CMK (cell line): Measurements from ENCODE around the gene SOS2.

Experiments used
- DNase-seq: peaks from one replicate; pipeline ENCODE4 v3.0.0-alpha.2; 2010; ENCODE audit warnings: low read depth

Gene SOS2

DNA sequence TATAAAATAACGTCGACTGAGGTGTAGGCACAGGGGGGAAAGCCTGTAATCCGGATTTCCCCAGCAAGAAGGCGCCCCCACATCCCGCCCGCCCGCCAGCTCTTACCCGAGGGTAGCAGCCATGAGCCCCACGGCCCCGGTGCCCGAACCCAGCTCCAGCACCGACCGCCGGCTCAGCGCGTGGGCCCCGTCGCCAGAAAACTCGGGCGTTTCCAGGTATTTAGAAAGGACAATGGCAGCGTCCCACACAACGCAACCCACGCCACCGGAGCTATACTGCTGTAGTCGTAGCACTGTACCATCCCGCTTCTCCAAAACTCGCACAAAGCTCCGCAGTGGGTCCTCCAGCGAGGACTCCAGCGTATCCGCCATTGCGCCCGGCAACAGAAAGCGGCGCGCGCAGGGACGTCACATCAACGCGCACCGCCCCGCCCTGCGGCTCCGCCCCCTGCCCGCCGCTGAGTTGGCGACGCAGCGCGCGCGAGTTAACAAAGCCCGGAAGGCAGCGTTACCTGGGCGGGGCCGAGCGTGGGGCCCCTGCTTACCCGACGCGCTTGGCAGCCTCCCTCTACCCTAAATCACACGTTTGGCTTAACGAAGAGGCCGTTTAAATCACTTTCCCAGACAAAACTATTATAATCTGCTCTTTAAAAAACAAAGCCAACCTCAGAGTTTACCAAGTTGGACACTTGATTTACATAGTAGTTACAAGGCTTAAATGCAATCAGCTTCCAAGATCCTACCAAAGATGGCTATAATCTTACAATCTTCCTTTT, 115.0 kb downstream of the SOS2 start, which contains the start of gene VCPKMT:
Gene VCPKMT (minus strand): TSS at position 392 of the 776 bp plus-strand sequence. CDS start 20 bp downstream, at position 372.
- peak; percentile 60 for DNase-seq

DNA sequence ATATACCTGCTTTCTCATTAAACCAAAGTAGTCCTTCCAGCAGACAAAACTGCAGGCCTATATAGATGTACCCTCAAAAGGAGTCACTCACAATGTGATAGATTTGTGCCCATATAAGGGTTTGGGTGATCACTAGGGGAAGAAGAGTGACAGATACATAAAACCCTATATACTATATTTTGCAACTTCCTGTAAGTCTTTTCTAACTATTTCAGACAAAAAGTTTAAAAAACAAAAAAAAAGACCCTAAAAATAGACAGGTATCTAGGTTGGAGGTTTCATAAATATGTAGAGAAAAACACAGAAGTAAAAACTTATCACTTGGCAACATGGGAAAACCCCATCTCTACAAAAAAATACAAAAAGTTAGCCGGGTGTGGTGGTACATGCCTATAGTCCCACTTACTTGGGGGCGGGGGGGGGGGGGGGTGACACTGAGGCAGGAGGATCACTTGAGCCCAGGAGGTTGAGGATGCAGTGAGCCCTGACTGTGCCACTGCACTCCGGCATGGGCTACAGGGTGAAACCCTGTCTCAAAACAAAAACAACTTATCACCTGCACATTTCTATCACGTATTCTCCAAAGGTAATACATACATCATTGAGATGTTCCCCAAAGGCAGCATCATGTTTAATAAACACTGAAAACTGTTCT, 117.9 kb downstream of the SOS2 start:
- DNase-seq, result no peak

DNA sequence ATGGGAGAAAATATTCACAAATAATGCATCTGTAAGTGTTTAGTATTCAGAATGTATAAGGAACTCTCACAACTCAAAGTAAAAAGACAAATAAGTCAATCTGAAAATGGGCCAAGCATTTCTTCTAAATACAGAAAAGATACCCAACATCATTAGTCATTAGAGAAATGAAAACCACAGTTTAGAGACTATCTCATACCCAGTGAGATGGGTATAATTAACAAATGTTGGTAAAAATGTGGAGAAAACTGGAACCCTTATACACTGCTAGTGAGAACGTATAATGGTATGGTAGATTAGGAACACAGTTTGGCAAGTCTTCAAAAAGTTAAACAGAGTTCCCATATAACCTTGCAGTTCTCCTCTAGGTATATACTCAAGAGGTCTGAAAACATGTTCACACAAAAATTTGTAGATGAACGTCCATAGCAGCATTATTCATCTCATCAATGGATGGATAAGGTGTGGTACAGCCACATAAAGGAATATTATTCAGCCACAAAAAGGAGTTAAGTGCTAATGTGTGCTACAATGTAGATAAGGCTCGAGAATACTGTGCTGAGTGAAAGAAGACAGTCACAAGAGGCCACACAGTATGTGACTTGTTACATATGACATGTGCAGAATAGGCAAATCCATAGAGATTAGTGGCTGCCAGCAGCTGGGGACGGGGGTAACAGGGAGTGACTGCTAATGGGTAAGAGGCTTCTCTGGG, 120.9 kb downstream of the SOS2 start:
- no peak for DNase-seq

DNA sequence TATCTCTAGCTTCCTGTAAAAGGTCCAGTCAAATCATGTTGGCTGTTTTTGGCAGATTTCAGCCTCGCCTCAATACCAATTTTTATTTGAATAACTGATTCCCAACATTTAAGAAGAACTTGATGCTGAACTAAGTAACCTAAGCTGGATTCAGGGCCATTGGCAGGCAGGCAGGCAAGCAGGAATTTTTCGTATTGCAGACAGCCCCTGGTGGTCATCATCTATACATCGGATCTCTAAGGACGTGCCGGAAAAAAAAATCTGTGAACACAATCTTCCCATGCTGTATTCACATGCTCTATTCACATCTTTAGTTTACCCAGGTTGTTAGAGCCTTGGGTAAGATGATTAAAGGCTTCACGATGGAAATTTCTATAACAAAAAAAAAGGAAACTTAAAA, 122.0 kb downstream of the SOS2 start:
- no peak for DNase-seq

DNA sequence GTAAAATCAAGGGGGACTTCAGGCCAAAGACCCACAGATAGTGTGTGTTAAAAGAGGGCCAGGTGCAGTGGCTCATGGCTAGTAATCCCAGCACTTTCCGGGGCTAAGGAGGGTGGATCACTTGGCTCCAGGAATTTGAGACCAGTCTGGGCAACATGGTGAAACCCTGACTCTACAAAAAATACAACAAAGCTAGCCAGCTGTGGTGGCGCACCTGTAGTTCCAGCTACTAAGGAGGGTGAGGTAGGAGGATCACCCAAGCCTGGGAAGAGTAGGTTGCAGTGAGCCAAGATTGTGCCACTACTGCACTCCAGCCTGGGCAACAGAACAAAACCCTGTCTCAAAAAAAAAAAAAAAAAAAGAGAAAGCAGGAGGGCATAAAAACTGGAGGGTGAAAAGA, 123.5 kb downstream of the SOS2 start:
- no peak for DNase-seq

DNA sequence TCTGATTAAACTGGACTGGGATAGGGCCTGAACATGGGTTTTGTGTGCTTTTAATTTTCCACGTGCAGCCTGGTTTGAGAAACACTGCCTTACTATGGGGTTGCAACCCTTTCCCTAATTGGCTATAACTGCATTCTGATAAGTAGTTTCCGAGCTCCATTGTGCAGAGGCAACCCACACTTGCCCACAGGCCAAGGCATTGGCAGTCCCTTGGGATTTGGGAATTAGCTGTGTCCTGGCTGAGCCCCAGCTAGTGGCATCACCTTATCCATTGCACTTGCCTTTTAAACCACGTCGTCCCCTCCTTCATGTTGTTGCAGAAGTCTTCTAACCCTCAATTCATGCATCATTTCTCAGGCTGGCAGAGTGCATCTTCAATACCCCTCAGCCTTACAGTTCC, 125.2 kb downstream of the SOS2 start:
- DNase-seq, result no peak

DNA sequence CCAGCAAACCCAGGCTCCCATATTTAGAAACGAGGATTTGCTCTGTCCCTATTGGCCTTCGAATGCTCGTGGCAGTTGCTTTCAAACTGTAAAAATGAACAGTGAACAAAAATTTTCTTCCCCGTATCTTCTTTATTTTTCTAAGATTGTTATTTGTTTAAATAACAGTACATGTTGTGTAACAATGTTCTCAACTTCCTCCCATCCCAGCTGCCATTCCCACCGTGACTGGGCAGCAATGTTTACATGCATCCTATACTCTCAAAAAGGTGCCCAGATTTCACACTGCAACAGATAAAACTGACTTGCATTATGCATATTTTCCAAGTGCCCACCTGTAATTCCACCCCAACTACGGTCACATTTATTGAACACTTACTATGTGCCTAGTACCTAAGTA, 127.8 kb downstream of the SOS2 start:
- no peak for DNase-seq

DNA sequence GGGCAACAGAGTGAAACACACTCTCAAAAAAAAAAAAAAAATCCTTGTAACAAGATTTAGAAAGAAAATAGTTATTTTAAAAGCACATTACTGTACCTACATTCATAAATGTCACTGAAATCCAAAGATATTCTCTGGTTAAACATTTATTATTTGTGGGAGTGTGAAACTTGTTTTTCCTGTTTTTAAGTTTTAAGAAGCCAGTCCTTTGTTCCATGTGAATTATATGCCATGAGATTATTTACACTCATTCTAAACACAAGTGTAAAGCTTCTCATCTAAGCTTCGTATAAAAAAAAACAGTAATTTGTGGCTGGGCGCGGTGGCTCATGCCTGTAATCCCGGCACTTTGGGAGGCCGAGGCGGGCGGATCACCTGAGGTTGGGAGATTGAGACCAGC, 130.0 kb downstream of the SOS2 start:
- no peak for DNase-seq

DNA sequence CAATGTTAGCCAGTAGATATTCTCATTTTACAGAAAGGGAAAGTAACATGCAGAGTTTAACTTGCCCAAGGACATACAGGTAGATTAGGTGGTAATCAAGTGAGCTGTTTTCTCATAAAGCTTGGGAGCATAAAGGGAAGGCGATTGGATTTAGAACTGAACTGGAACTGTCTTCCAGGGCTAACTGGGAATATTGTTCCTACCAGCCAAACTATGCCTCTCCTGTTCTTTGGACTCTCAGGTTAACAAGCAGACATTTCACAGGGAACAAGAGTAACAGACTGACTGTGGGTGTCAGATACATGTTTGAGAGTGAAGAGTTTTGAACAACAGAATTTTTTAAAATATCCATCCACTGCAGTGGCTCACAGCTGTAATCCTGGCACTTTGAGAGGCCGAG, 130.6 kb downstream of the SOS2 start:
- DNase-seq, result no peak

DNA sequence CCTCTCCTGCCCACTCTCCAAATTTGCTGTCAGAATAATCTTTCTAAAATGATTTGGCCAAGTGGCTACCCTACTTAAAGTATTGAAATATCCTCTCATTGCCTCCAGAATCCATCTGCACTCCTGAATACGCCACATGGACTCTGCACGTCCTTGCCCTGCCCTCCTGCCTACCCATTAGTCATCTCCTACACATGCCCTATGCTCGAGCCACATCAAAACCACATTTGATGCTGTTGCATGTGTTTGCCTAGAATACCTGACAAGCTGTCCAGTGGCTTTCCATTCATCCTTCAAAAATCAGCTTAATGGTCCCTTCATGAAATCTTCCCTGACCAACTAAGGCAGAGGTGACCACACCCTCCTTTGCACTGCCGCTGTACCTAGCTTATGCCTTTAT, 132.0 kb downstream of the SOS2 start:
- no peak for DNase-seq

DNA sequence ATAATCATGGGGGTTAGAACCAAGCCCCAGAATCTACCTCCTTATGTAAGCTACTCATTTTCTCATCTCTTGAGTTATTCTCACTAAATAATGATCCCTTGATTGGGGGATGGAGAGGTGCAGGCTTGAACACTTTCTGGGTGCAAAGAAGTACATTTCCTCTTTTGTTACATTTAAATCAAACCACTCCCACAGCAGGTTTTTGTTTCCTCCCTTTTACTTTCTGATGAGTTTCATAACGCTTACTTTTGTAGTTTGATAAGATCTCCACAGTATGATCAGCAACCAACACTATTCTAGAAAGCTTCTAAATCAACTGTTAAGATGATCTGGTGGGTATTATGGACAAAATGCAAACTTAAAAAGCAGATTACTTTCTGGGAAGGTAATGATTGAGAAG, 135.5 kb downstream of the SOS2 start:
- DNase-seq, result no peak

DNA sequence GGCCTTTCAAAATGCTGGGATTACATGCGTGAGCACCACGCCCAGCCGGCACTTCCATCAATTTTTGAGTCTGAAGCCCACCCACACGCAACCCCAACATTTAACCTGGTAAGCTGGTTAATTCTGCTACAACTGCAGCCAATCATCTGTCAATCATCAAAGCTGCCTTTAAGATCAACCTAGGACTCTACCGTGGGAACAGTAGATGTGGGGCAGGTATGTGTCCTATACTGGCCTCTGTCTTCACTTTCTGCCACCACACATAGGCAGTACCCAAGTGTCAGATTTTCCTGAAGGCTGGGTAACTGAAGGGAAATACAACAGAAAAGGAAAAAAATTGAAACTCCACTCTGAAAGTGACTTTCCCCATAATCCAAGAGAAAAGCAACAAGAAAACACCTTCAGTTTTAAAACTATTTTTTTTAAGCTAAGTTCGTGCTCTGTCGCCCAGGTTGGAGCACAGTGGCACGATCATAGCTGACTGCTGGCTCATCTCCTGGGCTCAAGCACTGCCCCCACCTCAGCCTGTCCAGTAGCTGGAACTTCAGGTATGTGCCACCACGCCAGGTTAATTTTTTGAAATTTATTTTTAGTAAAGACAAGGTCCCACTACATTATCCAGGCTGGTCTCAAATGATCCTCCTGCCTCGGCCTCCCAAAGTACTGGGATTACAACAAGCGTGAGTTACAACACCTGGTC, 137.2 kb downstream of the SOS2 start:
- DNase-seq, result no peak

DNA sequence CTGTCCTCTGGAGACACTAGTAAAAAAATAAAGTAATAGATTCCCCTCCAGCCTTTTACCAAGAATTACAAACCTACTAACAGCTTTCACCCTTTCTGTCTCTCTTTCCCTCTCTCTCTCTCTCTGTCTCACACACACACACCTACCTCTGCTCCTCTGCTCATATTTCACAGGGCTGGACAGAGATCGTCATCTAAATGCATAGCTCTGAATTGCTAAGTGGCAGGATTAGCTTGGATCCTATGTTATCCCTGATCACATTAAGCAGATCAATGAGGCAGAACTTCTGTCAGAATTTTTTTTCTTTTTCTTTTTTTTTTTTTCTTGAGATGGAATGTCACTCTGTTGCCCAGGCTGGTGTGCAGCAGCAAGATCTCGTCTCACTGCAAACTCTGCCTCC, 137.9 kb downstream of the SOS2 start:
- no peak for DNase-seq

DNA sequence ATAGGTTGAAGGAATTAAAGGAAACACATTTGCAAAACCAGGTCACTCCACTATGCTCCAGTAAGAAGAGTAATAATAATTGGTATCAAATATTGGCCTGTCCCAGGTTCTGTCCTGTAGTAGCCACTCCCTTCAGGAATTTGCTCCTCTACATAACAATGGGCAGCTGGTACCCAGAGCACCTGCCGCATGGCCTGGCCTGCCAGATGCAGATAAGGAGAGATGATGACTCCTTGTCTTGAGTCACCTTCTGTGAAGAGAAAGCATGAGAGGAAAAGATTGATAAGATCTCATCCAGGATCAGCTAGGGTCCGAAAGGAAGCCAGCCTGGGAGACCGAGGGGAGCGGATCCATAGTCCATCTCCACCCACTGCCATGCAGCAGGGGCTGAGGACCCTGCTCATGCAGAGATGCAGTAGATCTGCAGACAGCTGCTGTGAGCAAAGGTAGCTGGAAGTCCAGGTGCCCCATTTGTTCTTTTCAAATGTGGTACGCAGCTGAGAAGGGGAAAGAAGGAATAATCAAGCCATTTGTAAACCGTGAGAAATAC, 139.3 kb downstream of the SOS2 start:
- DNase-seq, result no peak

DNA sequence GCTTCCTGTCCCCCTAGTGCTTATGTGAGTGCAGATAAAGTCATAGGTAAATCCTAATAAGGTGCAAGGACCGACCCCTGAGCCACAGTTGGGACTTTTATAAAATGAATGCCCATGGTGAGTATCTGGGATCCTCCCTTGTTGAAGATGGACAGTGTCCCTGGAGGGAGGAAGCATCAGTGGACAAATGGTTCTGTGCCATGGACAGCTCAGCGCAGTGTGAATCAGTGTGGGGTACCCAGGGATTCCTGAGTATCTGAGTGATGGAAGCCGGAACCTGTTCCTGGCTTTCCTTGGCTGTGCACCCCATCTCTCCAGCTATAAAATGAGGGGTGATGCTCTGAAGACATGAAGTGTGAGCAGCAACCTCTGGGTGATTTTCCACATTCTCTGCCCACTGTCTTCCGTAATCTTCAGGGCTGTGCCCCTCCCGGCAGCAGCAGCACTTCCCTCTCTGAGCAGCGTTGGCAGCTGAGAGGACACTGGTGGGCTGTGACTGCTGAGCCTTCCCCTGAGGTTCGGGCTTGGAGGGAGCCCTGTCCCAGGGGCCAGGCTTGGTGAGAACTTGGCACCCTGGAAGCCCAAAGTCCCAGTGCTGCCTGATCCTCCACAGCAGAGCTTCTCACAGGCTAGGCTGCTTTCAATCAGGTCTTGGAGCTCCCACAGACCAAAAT, 140.0 kb downstream of the SOS2 start:
- DNase-seq, result no peak

DNA sequence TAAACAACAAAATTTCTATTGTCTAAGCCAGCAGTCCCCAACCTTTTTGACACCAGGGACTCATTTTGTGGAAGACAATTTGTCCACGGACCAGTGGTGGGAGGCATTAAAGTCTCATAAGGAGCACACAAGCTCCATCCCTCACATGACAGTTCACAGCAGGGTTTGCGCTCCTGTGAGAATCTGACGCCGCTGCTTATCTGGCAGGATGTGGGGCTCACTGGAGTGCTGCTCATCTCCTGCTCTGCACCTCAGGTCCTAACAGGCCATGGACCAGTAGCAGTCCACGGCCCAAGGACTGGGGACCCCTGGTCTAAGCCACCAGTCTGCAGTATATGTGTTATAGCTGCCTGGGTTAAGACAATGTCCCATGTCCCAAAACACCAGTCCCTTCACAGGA, 142.2 kb downstream of the SOS2 start:
- DNase-seq, result no peak

DNA sequence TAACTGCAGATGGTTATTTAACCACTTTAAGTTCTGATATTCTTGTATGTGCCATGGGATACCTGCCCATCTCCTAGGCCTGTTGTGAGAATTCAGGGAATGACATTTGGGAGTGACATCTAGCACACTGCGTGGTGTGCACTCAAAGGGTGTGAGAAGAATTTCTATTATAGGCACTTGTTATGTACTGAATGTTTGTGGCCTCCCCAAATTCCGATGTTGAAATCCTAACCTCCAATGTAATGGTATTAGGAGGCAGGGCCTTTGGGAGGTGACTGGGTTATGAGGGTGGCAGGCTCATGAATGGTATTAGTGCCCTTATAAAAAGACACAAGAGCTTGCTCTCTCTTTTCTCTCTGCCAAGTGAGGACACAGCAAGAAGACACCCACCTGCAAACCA, 142.6 kb downstream of the SOS2 start:
- DNase-seq, result no peak

DNA sequence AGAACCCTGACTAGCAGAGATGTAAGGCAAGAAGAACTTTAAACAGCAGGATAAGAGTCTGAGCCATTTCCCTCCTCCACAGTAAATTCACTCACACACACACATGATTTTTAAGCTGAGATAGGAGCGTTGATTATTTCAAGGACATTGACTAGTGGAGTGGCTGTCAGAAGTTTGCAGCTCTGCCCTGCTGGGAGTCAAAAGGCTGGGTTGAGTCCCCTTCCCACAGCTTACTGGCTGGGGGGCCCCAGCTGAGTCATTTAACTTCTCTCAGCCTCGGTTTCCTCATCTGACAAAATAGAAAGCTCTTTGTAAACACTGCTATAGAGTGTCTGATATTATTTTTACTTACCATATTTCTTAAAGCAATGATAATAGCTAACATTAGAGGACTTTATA, 143.3 kb downstream of the SOS2 start:
- DNase-seq, result no peak

DNA sequence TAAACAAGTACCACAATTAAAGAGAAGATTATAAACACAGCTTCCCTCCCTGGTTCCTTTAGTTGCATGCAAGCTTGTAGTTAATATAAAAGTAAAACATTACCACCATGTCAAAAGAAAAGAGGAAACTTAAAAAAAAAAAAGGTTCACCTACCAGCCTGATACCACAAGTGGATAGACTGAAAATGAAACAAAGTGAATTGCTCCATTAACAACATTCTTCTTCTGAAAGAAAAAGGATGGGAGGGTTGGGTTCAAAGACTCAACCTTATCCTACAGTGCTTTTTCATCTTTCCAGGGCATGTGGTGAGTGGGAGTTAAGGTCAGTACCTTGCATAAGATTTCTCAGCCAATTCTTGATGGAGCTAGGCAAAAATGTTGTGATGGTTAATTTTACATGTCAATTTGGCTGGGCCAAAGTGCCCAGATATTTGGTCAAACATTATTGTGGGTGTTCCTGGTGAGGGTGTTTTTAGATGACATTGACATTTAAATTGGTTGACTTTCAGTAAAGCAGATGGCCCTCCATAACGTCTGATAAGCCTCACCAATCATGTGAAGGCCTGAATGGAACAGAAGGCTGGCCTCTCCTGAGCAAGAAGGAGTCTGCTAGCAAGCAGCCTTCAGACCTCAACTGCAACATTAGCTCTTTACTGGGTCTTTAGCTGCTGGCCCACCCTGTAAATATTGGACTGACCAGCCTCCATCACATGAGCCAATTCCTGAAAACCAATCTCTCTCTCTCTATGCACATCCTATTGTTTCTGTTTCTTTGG, 143.8 kb downstream of the SOS2 start:
- DNase-seq, result no peak

DNA sequence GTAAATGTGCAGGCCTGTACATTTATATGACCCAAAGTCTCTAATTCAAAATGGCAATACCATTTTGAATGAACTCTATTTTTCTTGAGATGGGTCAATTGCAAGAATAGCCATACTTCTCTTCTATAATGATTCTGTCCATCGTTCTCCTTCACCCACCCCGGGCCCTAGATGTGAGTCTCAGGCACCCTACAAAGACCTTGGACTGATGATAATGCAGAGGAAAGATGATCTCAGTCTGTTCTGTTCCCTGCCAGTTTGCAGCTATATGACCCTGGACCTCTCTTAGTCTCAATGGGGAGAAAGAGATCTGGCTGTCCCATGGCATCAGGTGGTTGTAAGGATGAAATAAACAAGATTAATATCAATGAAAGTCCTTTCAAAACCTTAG, 145.1 kb downstream of the SOS2 start:
- DNase-seq, result no peak
